ENCODE data around the gene NF2. TPM values are rescaled to one million over a fixed set of nuclear protein-coding genes. Genes with fewer than 3 reads are reported as not detected.

NF2 gene
- total RNA-seq, 1 experiment from 2014 or later = 50.9 TPM

- Histone ChIP-seq H3K79me1 (ENCODE audit: insufficient read depth, low read depth, low read length, poor library complexity, severe bottlenecking) (no peaks in the 10 kb centered on the region), H3K9ac (ENCODE audit: extremely low read depth, insufficient read length, low read length) (no peak overlapping the region), H2BK20ac (ENCODE audit: low read depth, low read length, poor library complexity, severe bottlenecking) (no peak overlapping the region), H3K27ac (ENCODE audit: insufficient read length, low read depth, low read length) (no peak overlapping the region), H4K5ac (ENCODE audit: insufficient read length, low read depth, low read length) (no peak overlapping the region), H4K8ac (replicated peaks; ENCODE audit: insufficient read length, low read depth, low read length) (no peak overlapping the region), H4K91ac (ENCODE audit: insufficient read length, low read depth, low read length) (no peak overlapping the region), H3K27me3 (ENCODE audit: insufficient read depth, low read length) (no peaks in the 10 kb centered on the region), H2BK12ac (ENCODE audit: insufficient read length, low read depth, low read length) (no peak overlapping the region), H3K4me2 (ENCODE audit: insufficient read depth, insufficient read length, low read length) (no peak overlapping the region), H3K4ac (ENCODE audit: low read depth, low read length) (no peak overlapping the region), H3K56ac (ENCODE audit: insufficient read length, low read depth, low read length) (no peak overlapping the region), H2BK15ac (ENCODE audit: low read depth, low read length) (no peak overlapping the region), H2BK120ac (ENCODE audit: low read depth, low read length, poor library complexity, severe bottlenecking) (no peak overlapping the region), H3K79me2 (ENCODE audit: insufficient read depth, low read length) (no peaks in the 10 kb centered on the region), H4K20me1 (ENCODE audit: control insufficient read depth, insufficient read depth, insufficient read length) (no peaks in the 10 kb centered on the region), H3K4me1 (ENCODE audit: insufficient read depth, low read length) (no peaks in the 10 kb centered on the region), H3K14ac (ENCODE audit: insufficient read depth, low read length) (no peak overlapping the region), H2AFZ (ENCODE audit: low read length) (no peak overlapping the region), H3K18ac (ENCODE audit: insufficient read length, low read depth, low read length) (no peak overlapping the region), H3T11ph (ENCODE audit: low read length) (no peak overlapping the region), H3K23me2 (ENCODE audit: insufficient read length, low read depth, low read length, poor library complexity, severe bottlenecking) (no peaks in the 10 kb centered on the region), H2BK5ac (ENCODE audit: insufficient read length, low read length) (no peak overlapping the region), H3K23ac (ENCODE audit: insufficient read length, low read depth, low read length) (no peak overlapping the region), H3K9me3 (ENCODE audit: control insufficient read depth, low read depth, low read length) (no peaks in the 10 kb centered on the region), H2AK5ac (ENCODE audit: insufficient read length, low read length) (no peak overlapping the region)
- no peaks in the 10 kb centered on the region for H3K27me3 Mint-ChIP-seq (ENCODE audit: low read depth)
- peaks cover 2 to 7% of the 10 kb centered on the region in 2 experiments; a peak in 3 of 5 replicates for H3K9me3 Mint-ChIP-seq
- no peak for DNase-seq
- peaks cover 18 to 37% (median 30%) of the 10 kb centered on the region in 3 experiments for H3K36me3 Mint-ChIP-seq (ENCODE audit: insufficient read depth in 1 of 3, low read depth in 3 of 3)
- TF ChIP-seq CTCF (conservative IDR thresholded peaks at IDR 0.05) = no peak
- no peak overlapping the region for H3K27ac Mint-ChIP-seq
- H3K4me3 Mint-ChIP-seq = no peak overlapping the region; a peak in 1 of 5 replicates
- peaks cover 0 to 12% of the 10 kb centered on the region in 2 experiments; a peak in 3 of 4 replicates for H3K4me1 Mint-ChIP-seq
Measured at GRCh38 chr22:29639096-29639495, 35.7 kb downstream of the NF2 start.

All from H9 (cell line).